ENCODE results near the gene PPP1R18.
A peak's percentile ranks its signal among the peaks of the same experiment; 100 is the strongest.

PPP1R18 gene

GRCh38 chr6:30654798-30655742, 31.4 kb downstream of the PPP1R18 start:
- DNase-seq (ENCODE audit: low read depth in 2 of 2), result no peak
- TF ChIP-seq CTCF (IDR thresholded peaks at IDR 0.05; ENCODE audit: low read depth, low read length), result no peak
- no peak overlapping the region for H3K4me3 ChIP-seq (replicated peaks in 1 of 2; ENCODE audit: low read depth in 2 of 2, low read length in 2 of 2)

GRCh38 chr6:30651143-30651542, 35.3 kb downstream of the PPP1R18 start:
- TF ChIP-seq CTCF (IDR thresholded peaks at IDR 0.05; ENCODE audit: low read depth, low read length), result no peak
- no peak for DNase-seq (ENCODE audit: low read depth in 2 of 2)

GRCh38 chr6:30647242-30648116, 39.0 kb downstream of the PPP1R18 start:
- H3K4me3 ChIP-seq (replicated peaks in 1 of 2; ENCODE audit: low read depth in 2 of 2, low read length in 2 of 2), result peak overlapping the region; percentile 90 to 92
- no peak for TF ChIP-seq CTCF (IDR thresholded peaks at IDR 0.05; ENCODE audit: low read depth, low read length)
- peak; percentile 48 to 59 for DNase-seq (ENCODE audit: low read depth in 2 of 2)

More at GRCh38 chr6:30651143-30651542, 35.3 kb downstream of the PPP1R18 start:
- H3K4me3 ChIP-seq (replicated peaks in 1 of 2; ENCODE audit: low read depth in 2 of 2, low read length in 2 of 2), result no peak overlapping the region

- no peak for TF ChIP-seq CTCF (IDR thresholded peaks at IDR 0.05; ENCODE audit: low read depth, low read length)
- H3K4me3 ChIP-seq (replicated peaks in 1 of 2; ENCODE audit: low read depth in 2 of 2, low read length in 2 of 2), result peak within 1 kb of the TSS; percentile 90 to 92
- peak; percentile 94 to 96 for DNase-seq (ENCODE audit: low read depth in 2 of 2)
Measured at GRCh38 chr6:30646450-30647241, 39.8 kb downstream of the PPP1R18 start, which contains the start of gene C6orf136. C6orf136 (plus strand) TSS chr6:30647133; CDS start chr6:30647232, 99 bp downstream.

- TF ChIP-seq CTCF (IDR thresholded peaks at IDR 0.05; ENCODE audit: low read depth, low read length), result no peak
- no peak overlapping the region for H3K4me3 ChIP-seq (replicated peaks in 1 of 2; ENCODE audit: low read depth in 2 of 2, low read length in 2 of 2)
- no peak for DNase-seq (ENCODE audit: low read depth in 2 of 2)
Measured at GRCh38 chr6:30645989-30646388, 40.5 kb downstream of the PPP1R18 start.

- DNase-seq (ENCODE audit: low read depth in 2 of 2), result no peak
- H3K4me3 ChIP-seq (replicated peaks in 1 of 2; ENCODE audit: low read depth in 2 of 2, low read length in 2 of 2), result no peak overlapping the region
- TF ChIP-seq CTCF (IDR thresholded peaks at IDR 0.05; ENCODE audit: low read depth, low read length), result no peak
Measured at GRCh38 chr6:30644769-30645168, 41.7 kb downstream of the PPP1R18 start.

Measured in cardiac fibroblast (primary cell).